ENCODE data around the gene RAB3B.
A peak's percentile ranks its signal among the peaks of the same experiment; 100 is the strongest.

RAB3B gene

DNA sequence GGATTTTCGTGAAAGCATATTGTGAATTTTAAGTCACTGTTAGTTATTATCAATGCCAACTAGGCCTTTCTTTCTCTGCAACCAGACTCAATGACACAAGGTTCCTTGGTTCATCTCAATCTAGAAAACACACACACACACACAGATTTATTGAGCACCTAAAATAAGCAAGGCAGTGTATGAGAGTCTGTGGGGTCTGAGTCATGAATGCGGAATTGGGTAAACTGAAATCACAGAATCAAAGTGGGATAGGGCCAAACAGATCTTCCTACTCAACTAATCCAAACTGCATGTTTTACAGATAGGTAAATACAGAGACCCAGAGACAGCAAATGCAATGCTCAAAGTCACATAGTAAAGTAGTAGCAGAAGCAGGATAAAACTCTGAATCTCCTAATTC lies 63.5 kb downstream of the RAB3B start:
- H3K36me3 ChIP-seq (ENCODE audit: insufficient read depth, low read length) = no peaks in the 10 kb centered on the region
- no peak overlapping the region for H3K4me3 ChIP-seq (ENCODE audit: low read length, poor library complexity, severe bottlenecking)
- H3K4me1 ChIP-seq (ENCODE audit: insufficient read depth, low read length, poor library complexity, severe bottlenecking) = no peaks in the 10 kb centered on the region
- TF ChIP-seq, protein P1, sequence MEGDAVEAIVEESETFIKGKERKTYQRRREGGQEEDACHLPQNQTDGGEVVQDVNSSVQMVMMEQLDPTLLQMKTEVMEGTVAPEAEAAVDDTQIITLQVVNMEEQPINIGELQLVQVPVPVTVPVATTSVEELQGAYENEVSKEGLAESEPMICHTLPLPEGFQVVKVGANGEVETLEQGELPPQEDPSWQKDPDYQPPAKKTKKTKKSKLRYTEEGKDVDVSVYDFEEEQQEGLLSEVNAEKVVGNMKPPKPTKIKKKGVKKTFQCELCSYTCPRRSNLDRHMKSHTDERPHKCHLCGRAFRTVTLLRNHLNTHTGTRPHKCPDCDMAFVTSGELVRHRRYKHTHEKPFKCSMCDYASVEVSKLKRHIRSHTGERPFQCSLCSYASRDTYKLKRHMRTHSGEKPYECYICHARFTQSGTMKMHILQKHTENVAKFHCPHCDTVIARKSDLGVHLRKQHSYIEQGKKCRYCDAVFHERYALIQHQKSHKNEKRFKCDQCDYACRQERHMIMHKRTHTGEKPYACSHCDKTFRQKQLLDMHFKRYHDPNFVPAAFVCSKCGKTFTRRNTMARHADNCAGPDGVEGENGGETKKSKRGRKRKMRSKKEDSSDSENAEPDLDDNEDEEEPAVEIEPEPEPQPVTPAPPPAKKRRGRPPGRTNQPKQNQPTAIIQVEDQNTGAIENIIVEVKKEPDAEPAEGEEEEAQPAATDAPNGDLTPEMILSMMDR (conservative IDR thresholded peaks at IDR 0.05; ENCODE audit: low read length) = no peak
- no peak for TF ChIP-seq EZH2phosphoT487 (IDR thresholded peaks at IDR 0.05; ENCODE audit: borderline replicate concordance)
- no peak overlapping the region for H3K9ac ChIP-seq (ENCODE audit: low read depth, low read length, poor library complexity, severe bottlenecking)
- H3K9me2 ChIP-seq (replicated peaks; ENCODE audit: low read depth, low read length) = no peaks in the 10 kb centered on the region
- H3K79me2 ChIP-seq (ENCODE audit: insufficient read depth, low read length) = no peaks in the 10 kb centered on the region
- H2AFZ ChIP-seq (ENCODE audit: low read length) = no peak overlapping the region
- no peaks in the 10 kb centered on the region for H3K27me3 ChIP-seq (ENCODE audit: insufficient read depth, low read length, poor library complexity, severe bottlenecking)
- no peaks in the 10 kb centered on the region for H4K20me1 ChIP-seq (ENCODE audit: insufficient read depth, low read length, poor library complexity, severe bottlenecking)
- no peaks in the 10 kb centered on the region for H3F3A ChIP-seq (ENCODE audit: low read depth)
- H3K9me3 ChIP-seq (ENCODE audit: insufficient read depth, low read depth, low read length) = no peaks in the 10 kb centered on the region
- no peak overlapping the region for H3K4me2 ChIP-seq (ENCODE audit: low read depth, low read length, poor library complexity, severe bottlenecking)

DNA sequence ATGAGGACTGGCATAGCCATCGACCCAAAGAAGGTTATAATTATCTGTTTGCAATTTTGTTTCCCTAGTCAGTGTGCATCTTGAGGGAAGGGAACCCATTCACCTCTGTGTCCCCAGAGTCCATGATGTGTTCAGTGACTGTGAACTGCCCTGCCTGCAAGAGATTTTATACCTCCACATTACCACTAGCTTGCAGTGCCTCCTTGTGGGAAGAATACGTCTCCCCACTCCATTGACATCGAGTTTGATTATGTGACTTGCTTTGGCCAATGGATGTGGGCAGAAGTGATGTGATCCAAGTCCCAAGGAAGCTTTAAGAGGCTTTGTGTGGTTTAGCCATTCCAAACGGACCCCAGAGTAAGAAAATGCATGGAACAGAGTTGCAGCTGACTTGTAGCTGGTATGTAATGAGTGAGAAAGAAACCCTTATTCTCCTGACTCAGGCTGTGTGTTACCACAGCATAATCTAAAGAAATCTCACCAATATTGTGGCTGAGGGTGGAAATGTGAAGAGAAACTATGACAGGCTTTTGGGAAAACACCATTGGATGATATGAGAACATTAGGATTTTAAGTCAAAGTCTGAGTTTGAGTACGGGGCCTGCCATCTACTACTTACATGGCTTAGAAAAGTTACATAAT lies 64.2 kb downstream of the RAB3B start:
- H3K9ac ChIP-seq (ENCODE audit: low read depth, low read length, poor library complexity, severe bottlenecking) = no peak overlapping the region
- no peaks in the 10 kb centered on the region for H3K27me3 ChIP-seq (ENCODE audit: insufficient read depth, low read length, poor library complexity, severe bottlenecking)
- no peaks in the 10 kb centered on the region for H3K79me2 ChIP-seq (ENCODE audit: insufficient read depth, low read length)
- no peaks in the 10 kb centered on the region for H3K9me3 ChIP-seq (ENCODE audit: insufficient read depth, low read depth, low read length)
- no peaks in the 10 kb centered on the region for H3F3A ChIP-seq (ENCODE audit: low read depth)
- H3K4me3 ChIP-seq (ENCODE audit: low read length, poor library complexity, severe bottlenecking) = no peak overlapping the region
- no peaks in the 10 kb centered on the region for H3K9me2 ChIP-seq (replicated peaks; ENCODE audit: low read depth, low read length)
- TF ChIP-seq, protein P1 (conservative IDR thresholded peaks at IDR 0.05; ENCODE audit: low read length) = peak; percentile 60
- TF ChIP-seq EZH2phosphoT487 (IDR thresholded peaks at IDR 0.05; ENCODE audit: borderline replicate concordance) = no peak
- no peak overlapping the region for H3K4me2 ChIP-seq (ENCODE audit: low read depth, low read length, poor library complexity, severe bottlenecking)
- H3K36me3 ChIP-seq (ENCODE audit: insufficient read depth, low read length) = no peaks in the 10 kb centered on the region
- no peak overlapping the region for H2AFZ ChIP-seq (ENCODE audit: low read length)
- no peaks in the 10 kb centered on the region for H4K20me1 ChIP-seq (ENCODE audit: insufficient read depth, low read length, poor library complexity, severe bottlenecking)
- no peaks in the 10 kb centered on the region for H3K4me1 ChIP-seq (ENCODE audit: insufficient read depth, low read length, poor library complexity, severe bottlenecking)

DNA sequence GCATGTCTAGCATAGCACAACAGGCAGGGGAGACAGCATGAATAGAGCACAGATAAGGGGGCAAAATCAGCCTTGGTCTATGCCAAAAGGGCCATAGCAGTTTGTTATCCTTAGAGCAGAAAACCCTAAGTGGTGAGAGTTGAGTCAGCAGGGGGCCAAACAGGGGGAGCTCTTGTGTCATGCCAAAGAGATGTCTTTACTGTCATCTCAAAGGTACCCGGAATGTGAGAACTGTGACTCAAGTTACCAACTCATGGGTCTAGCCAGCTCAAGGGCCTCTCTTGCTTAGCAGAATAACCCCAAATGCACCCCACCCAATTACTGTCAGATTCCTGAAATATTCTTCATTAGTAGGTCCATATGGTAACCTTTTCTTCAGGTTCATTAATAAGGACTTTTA lies 66.0 kb downstream of the RAB3B start:
- Histone ChIP-seq H4K20me1 (ENCODE audit: insufficient read depth, low read length, poor library complexity, severe bottlenecking) (no peaks in the 10 kb centered on the region), H3K4me3 (ENCODE audit: low read length, poor library complexity, severe bottlenecking) (no peak overlapping the region), H3K9ac (ENCODE audit: low read depth, low read length, poor library complexity, severe bottlenecking) (no peak overlapping the region), H3K27me3 (ENCODE audit: insufficient read depth, low read length, poor library complexity, severe bottlenecking) (no peaks in the 10 kb centered on the region), H3F3A (ENCODE audit: low read depth) (no peaks in the 10 kb centered on the region), H3K9me2 (replicated peaks; ENCODE audit: low read depth, low read length) (no peaks in the 10 kb centered on the region), H3K9me3 (ENCODE audit: insufficient read depth, low read depth, low read length) (no peaks in the 10 kb centered on the region), H3K36me3 (ENCODE audit: insufficient read depth, low read length) (no peaks in the 10 kb centered on the region), H3K79me2 (ENCODE audit: insufficient read depth, low read length) (no peaks in the 10 kb centered on the region), H3K4me2 (ENCODE audit: low read depth, low read length, poor library complexity, severe bottlenecking) (no peak overlapping the region), H2AFZ (ENCODE audit: low read length) (no peak overlapping the region), H3K4me1 (ENCODE audit: insufficient read depth, low read length, poor library complexity, severe bottlenecking) (no peaks in the 10 kb centered on the region)
- TF ChIP-seq, protein P1 (conservative IDR thresholded peaks at IDR 0.05; ENCODE audit: low read length) = peak; percentile 13; the same call in 1 of the 2 replicates
- no peak for TF ChIP-seq EZH2phosphoT487 (IDR thresholded peaks at IDR 0.05; ENCODE audit: borderline replicate concordance)

All from Loucy (cell line).